ENCODE data around the gene NPIPA5.
"Not testable (repeated sequence)": the region's sequence is repeated elsewhere in the genome, so short reads cannot be mapped to it uniquely, and the experiment has no call there.

NPIPA5 gene

DNA sequence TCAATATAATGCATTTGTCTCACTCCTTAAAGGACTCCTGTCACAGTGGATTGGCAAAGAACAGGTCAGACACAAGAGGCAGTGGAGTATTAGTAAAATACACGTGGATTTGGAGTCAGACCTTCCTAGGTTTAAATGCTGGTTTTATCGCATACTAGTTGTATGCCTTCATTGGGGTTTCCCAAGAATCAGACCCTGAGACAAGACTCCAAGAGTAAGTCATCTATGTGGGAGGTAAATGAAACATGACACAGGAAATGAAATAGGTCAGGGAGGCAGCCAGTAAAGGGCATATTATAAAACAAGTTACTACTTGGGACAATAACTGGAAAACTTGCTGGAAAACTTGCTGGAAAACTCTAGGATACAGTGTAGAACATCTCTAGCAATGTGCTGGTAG, 56.9 kb downstream of the NPIPA5 start:
- H3K4me3 ChIP-seq (ENCODE audit: low read depth, low read length); H3K27me3 ChIP-seq (replicated peaks); H3K36me3 ChIP-seq (replicated peaks); DNase-seq; in situ Hi-C loops (cut with HindIII; ENCODE audit: low pct_ligation_motif_present, low sequenced_read_pairs); H3K27ac ChIP-seq: not testable (repeated sequence)

DNA sequence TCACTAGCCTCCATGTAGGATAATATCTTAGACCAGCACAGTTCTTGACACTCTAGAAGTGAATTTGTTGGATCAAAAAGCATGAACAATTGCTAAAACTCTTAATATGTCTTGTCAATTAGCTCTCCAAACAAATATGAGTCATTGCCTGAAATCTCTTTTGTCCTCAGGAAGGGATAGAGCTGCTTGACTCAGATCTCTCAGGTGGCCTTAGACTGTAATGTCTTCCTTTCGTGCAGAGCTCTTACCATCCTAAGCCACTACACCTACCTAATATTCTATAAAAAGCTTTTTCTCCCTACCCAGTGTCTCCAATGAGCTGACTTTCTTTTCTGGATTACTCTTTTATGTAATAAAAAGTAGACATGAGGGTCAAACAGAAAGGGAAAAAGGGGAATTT, 63.5 kb downstream of the NPIPA5 start:
- in situ Hi-C loops (cut with HindIII; ENCODE audit: low pct_ligation_motif_present, low sequenced_read_pairs); H3K4me3 ChIP-seq (ENCODE audit: low read depth, low read length): not testable (repeated sequence)

More for the DNA sequence above, 63.5 kb downstream of the NPIPA5 start:
- not testable (repeated sequence) for H3K36me3 ChIP-seq (replicated peaks); DNase-seq; H3K27ac ChIP-seq; H3K27me3 ChIP-seq (replicated peaks)

Measured in brain microvascular endothelial cell (primary cell).